PC-3 (cell line): ENCODE measurements around the gene BPIFB2.

ENCODE experiments used
- EZH2 ChIP-seq: fragments of 300-600 bp; sonication (generic); IDR thresholded peaks from one replicate; pipeline ENCODE4 v1.6.1; 2017; ENCODE audit warnings: antibody characterized with exemption, mild to moderate bottlenecking, low read length; ENCODE audit not compliant: unreplicated experiment
- EZH2phosphoT487 ChIP-seq: fragments of 300-600 bp; sonication (generic); IDR thresholded peaks from 2 replicates; pipeline ENCODE4 v1.6.1; 2018; ENCODE audit warnings: mild to moderate bottlenecking, antibody characterized with exemption, low read length, borderline replicate concordance
- TF ChIP-seq, protein P1 (sequence below): fragments of 300-600 bp; sonication (generic); conservative IDR thresholded peaks from 2 replicates; pipeline ENCODE4 v1.5.1; 2017; ENCODE audit warnings: antibody characterized with exemption, low read depth, mild to moderate bottlenecking, low read length

DNA sequence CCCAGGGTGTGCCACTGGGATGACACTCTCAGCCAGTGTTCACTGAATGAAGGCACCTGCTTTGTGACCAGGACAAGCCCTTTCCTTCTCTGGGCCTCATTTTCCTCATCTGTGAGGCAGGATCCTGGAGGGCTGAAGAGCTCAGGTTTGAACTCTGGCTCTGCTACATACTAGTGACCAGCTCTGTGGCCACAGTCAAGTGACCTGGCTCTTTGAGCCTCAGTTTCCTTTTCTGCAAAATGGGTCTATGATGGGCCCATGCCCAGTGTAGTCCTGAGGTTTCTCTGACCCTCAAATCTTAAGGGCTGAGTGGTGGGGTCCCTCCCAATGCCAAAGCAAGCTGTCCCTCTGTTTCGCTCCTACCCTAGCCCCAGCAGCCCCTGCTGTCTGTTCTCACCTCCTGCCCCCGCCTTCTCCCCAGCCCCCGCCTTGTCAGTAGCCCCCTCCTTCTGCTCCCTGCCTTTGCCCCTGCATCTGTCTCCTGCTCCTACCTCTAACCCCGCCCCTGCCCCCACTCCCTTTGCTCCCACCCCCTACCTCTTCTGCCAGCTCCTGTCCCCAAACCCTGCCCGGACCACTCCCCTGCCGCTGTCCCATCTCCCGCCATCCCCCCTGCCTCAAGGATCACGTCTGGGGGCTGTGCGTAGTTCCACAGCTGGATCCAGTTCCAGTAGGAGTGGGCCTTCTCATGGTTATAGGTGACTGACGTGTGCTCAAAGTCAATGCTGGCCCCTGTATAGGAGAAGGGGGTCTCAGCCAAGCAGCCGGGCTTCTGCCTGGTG is 20.3 kb upstream of the BPIFB2 start:
- TF ChIP-seq, protein P1, sequence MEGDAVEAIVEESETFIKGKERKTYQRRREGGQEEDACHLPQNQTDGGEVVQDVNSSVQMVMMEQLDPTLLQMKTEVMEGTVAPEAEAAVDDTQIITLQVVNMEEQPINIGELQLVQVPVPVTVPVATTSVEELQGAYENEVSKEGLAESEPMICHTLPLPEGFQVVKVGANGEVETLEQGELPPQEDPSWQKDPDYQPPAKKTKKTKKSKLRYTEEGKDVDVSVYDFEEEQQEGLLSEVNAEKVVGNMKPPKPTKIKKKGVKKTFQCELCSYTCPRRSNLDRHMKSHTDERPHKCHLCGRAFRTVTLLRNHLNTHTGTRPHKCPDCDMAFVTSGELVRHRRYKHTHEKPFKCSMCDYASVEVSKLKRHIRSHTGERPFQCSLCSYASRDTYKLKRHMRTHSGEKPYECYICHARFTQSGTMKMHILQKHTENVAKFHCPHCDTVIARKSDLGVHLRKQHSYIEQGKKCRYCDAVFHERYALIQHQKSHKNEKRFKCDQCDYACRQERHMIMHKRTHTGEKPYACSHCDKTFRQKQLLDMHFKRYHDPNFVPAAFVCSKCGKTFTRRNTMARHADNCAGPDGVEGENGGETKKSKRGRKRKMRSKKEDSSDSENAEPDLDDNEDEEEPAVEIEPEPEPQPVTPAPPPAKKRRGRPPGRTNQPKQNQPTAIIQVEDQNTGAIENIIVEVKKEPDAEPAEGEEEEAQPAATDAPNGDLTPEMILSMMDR = no peak
- no peak for TF ChIP-seq EZH2phosphoT487
- no peak for TF ChIP-seq EZH2
